H9 (cell line): Measurements from ENCODE around the gene HS2ST1. TPM values are rescaled to one million over a fixed set of nuclear protein-coding genes. Genes with fewer than 3 reads are reported as not detected.

Experiments used
- DNase-seq: peaks from one replicate; pipeline ENCODE4 v3.0.0-alpha.2; 2017
- H2AFZ ChIP-seq: one replicate; pipeline ENCODE4 v1.6.1; 2013; ENCODE audit warnings: mild to moderate bottlenecking, low read length, control low read depth, moderate library complexity
- H2AK5ac ChIP-seq: 2 replicates; pipeline ENCODE4 v1.6.1; 2013; ENCODE audit warnings: low read length, control low read depth, mixed read lengths; ENCODE audit not compliant: insufficient read length
- H2BK120ac ChIP-seq: one replicate; pipeline ENCODE4 v1.6.1; 2013; ENCODE audit warnings: low read depth, mild to moderate bottlenecking, low read length, control low read depth, inconsistent platforms; ENCODE audit not compliant: poor library complexity, severe bottlenecking
- H2BK12ac ChIP-seq: 2 replicates; pipeline ENCODE4 v1.6.1; 2013; ENCODE audit warnings: low read length, control low read depth, mixed read lengths, low read depth; ENCODE audit not compliant: insufficient read length
- H2BK15ac ChIP-seq: 2 replicates; pipeline ENCODE4 v1.6.1; 2013; ENCODE audit warnings: low read depth, low read length, control low read depth
- H2BK20ac ChIP-seq: one replicate; pipeline ENCODE4 v1.6.1; 2013; ENCODE audit warnings: low read depth, mild to moderate bottlenecking, low read length, control low read depth, inconsistent platforms; ENCODE audit not compliant: poor library complexity, severe bottlenecking
- H2BK5ac ChIP-seq: 2 replicates; pipeline ENCODE4 v1.6.1; 2013; ENCODE audit warnings: low read length, control low read depth, mixed read lengths; ENCODE audit not compliant: insufficient read length
- H3K14ac ChIP-seq: 2 replicates; pipeline ENCODE4 v1.6.1; 2013; ENCODE audit warnings: low read length, control low read depth; ENCODE audit not compliant: insufficient read depth
- H3K18ac ChIP-seq: 2 replicates; pipeline ENCODE4 v1.6.1; 2013; ENCODE audit warnings: low read depth, mild to moderate bottlenecking, mixed read lengths, low read length, control low read depth; ENCODE audit not compliant: insufficient read length
- H3K23ac ChIP-seq: 2 replicates; pipeline ENCODE4 v1.6.1; 2013; ENCODE audit warnings: low read length, control low read depth, mixed read lengths, low read depth; ENCODE audit not compliant: insufficient read length
- H3K23me2 ChIP-seq: 2 replicates; pipeline ENCODE4 v1.6.1; 2013; ENCODE audit warnings: low read depth, mild to moderate bottlenecking, mixed read lengths, low read length, control low read depth; ENCODE audit not compliant: insufficient read length, poor library complexity, severe bottlenecking
- H3K27ac ChIP-seq: 2 replicates; pipeline ENCODE4 v1.5.1; 2013; ENCODE audit warnings: low read length, control low read depth, mixed read lengths, low read depth; ENCODE audit not compliant: insufficient read length
- H3K27me3 ChIP-seq: 2 replicates; pipeline ENCODE4 v1.6.1; 2013; ENCODE audit warnings: low read length, control low read depth, inconsistent platforms; ENCODE audit not compliant: insufficient read depth
- H3K4ac ChIP-seq: 2 replicates; pipeline ENCODE4 v1.6.1; 2013; ENCODE audit warnings: low read depth, mild to moderate bottlenecking, control low read depth, inconsistent platforms, low read length, moderate library complexity
- H3K4me1 ChIP-seq: 2 replicates; pipeline ENCODE4 v1.6.1; 2013; ENCODE audit warnings: low read length, control low read depth, inconsistent platforms; ENCODE audit not compliant: insufficient read depth
- H3K4me2 ChIP-seq: 2 replicates; pipeline ENCODE4 v1.6.1; 2013; ENCODE audit warnings: low read length, control low read depth, mixed read lengths; ENCODE audit not compliant: insufficient read length, insufficient read depth
- H3K56ac ChIP-seq: 2 replicates; pipeline ENCODE4 v1.6.1; 2013; ENCODE audit warnings: low read depth, mild to moderate bottlenecking, mixed read lengths, low read length, control low read depth; ENCODE audit not compliant: insufficient read length
- H3K79me1 ChIP-seq: 2 replicates; pipeline ENCODE4 v1.6.1; 2013; ENCODE audit warnings: low read depth, mild to moderate bottlenecking, moderate library complexity, low read length, control low read depth, inconsistent platforms; ENCODE audit not compliant: insufficient read depth, poor library complexity, severe bottlenecking
- H3K79me2 ChIP-seq: 2 replicates; pipeline ENCODE4 v1.6.1; 2013; ENCODE audit warnings: low read length, control low read depth, inconsistent platforms; ENCODE audit not compliant: insufficient read depth
- H3K9ac ChIP-seq: 2 replicates; pipeline ENCODE4 v1.6.1; 2013; ENCODE audit warnings: low read length, control low read depth, mixed read lengths; ENCODE audit not compliant: insufficient read length; ENCODE audit errors: extremely low read depth
- H3K9me3 ChIP-seq: one replicate; pipeline ENCODE4 v1.6.1; 2013; ENCODE audit warnings: low read depth, low read length, inconsistent platforms; ENCODE audit not compliant: control insufficient read depth
- H3T11ph ChIP-seq: one replicate; pipeline ENCODE4 v1.6.1; 2013; ENCODE audit warnings: mild to moderate bottlenecking, low read length, control low read depth, inconsistent platforms
- H4K20me1 ChIP-seq: one replicate; pipeline ENCODE4 v1.6.1; 2013; ENCODE audit not compliant: control insufficient read depth, insufficient read length, insufficient read depth
- H4K5ac ChIP-seq: 2 replicates; pipeline ENCODE4 v1.6.1; 2013; ENCODE audit warnings: low read depth, mild to moderate bottlenecking, mixed read lengths, low read length, control low read depth; ENCODE audit not compliant: insufficient read length
- H4K8ac ChIP-seq: replicated peaks from 2 replicates; pipeline ENCODE4 v1.6.1; 2013; ENCODE audit warnings: low read length, control low read depth, mixed read lengths, low read depth; ENCODE audit not compliant: insufficient read length
- H4K91ac ChIP-seq: 2 replicates; pipeline ENCODE4 v1.6.1; 2013; ENCODE audit warnings: low read depth, mild to moderate bottlenecking, moderate library complexity, mixed read lengths, low read length, control low read depth; ENCODE audit not compliant: insufficient read length
- H3K27ac Mint-ChIP-seq, 3 experiments: 2 replicates in 2 of 3; 3 replicates in 1 of 3; pipeline ENCODE4 v1.8.0; 2020 to 2021; ENCODE audit warnings: mixed read lengths in 3 of 3, mild to moderate bottlenecking in 1 of 3, moderate library complexity in 1 of 3
- H3K27me3 Mint-ChIP-seq: 2 replicates; pipeline ENCODE4 v1.8.0; 2021; ENCODE audit warnings: low read depth, mild to moderate bottlenecking, moderate library complexity, mixed read lengths
- H3K36me3 Mint-ChIP-seq, 3 experiments: 2 replicates in 2 of 3; 3 replicates in 1 of 3; pipeline ENCODE4 v1.8.0; 2020 to 2021; ENCODE audit warnings: low read depth in 3 of 3, mixed read lengths in 3 of 3; ENCODE audit not compliant: insufficient read depth in 1 of 3
- H3K4me1 Mint-ChIP-seq, 2 experiments: 2 replicates each; pipeline ENCODE4 v1.8.0; 2020; ENCODE audit warnings: mixed read lengths in 2 of 2
- H3K4me3 Mint-ChIP-seq, 2 experiments: 2 replicates in 1 of 2; 3 replicates in 1 of 2; pipeline ENCODE4 v1.8.0; 2020 to 2021; ENCODE audit warnings: mild to moderate bottlenecking in 2 of 2, mixed read lengths in 2 of 2, moderate library complexity in 1 of 2
- H3K9me3 Mint-ChIP-seq, 2 experiments: 2 replicates in 1 of 2; 3 replicates in 1 of 2; pipeline ENCODE4 v1.8.0; 2020; ENCODE audit warnings: mild to moderate bottlenecking in 2 of 2, mixed read lengths in 2 of 2, moderate library complexity in 1 of 2
- CTCF ChIP-seq: fragments of 200-600 bp; sonication (generic); conservative IDR thresholded peaks from 3 replicates; pipeline ENCODE4 v1.8.0; 2021; ENCODE audit warnings: antibody characterized with exemption, mild to moderate bottlenecking
- WGBS: extraction: QIAGEN DNeasy Blood & Tissue Kit; methylation state at CpG from one replicate; pipeline ENCODE4 v1.1.7; 2013; ENCODE audit warnings: missing lambda C conversion rate, low lambda C conversion rate, mixed read lengths; ENCODE audit not compliant: insufficient read length; ENCODE audit errors: extremely low coverage; 5-methylcytosine and 5-hydroxymethylcytosine counted together
- total RNA-seq: library from RNA; stranded (reverse); gene quantifications from 2 replicates; pipeline ENCODE4 v1.2.1, GENCODE V29; 2021

HS2ST1 gene
- total RNA-seq, 1 experiment from 2014 or later = 20.1 TPM

- Mint-ChIP-seq H3K36me3 (no peaks in the 10 kb centered on the region), H3K4me3 (no peak overlapping the region), H3K9me3 (peaks cover 0 to 2% of the 10 kb centered on the region in 2 experiments; a peak in 1 of 5 replicates), H3K27me3 (peaks cover 2% of the 10 kb centered on the region), H3K27ac (no peak overlapping the region), H3K4me1 (peaks cover 8% of the 10 kb centered on the region in 2 experiments)
- Histone ChIP-seq H3K9ac (no peak overlapping the region), H3K79me1 (no peaks in the 10 kb centered on the region), H3T11ph (no peak overlapping the region), H4K8ac (no peak overlapping the region), H3K4ac (no peak overlapping the region), H3K27ac (no peak overlapping the region), H4K91ac (no peak overlapping the region), H3K27me3 (no peaks in the 10 kb centered on the region), H2BK15ac (no peak overlapping the region), H3K14ac (no peak overlapping the region), H4K5ac (no peak overlapping the region), H3K56ac (no peak overlapping the region), H2AK5ac (no peak overlapping the region), H3K23me2 (no peaks in the 10 kb centered on the region), H3K23ac (no peak overlapping the region), H3K79me2 (no peaks in the 10 kb centered on the region), H2BK5ac (no peak overlapping the region), H3K4me1 (no peaks in the 10 kb centered on the region), H3K4me2 (no peak overlapping the region), H3K9me3 (no peaks in the 10 kb centered on the region), H2AFZ (no peak overlapping the region), H2BK12ac (no peak overlapping the region), H3K18ac (no peak overlapping the region), H2BK120ac (no peak overlapping the region), H2BK20ac (no peak overlapping the region), H4K20me1 (no peaks in the 10 kb centered on the region)
- TF ChIP-seq CTCF = no peak
- no CpG with 5 or more reads among the region's 1 CpG for WGBS
- no peak for DNase-seq
Observed at GRCh38 chr1:87122243-87122642, 207.8 kb downstream of the HS2ST1 start.
